ENCODE measurements around the gene SCN7A. TPM values are rescaled to one million over a fixed set of nuclear protein-coding genes. Genes with fewer than 3 reads are reported as not detected.

SCN7A gene
- total RNA-seq, 1 experiment from 2014 or later = 0.17 TPM

- H3K27me3 Mint-ChIP-seq (ENCODE audit: low read depth) = no peaks in the 10 kb centered on the region; the same call in 1 of the 2 replicates
- peaks cover 8% of the 10 kb centered on the region for H3K4me1 Mint-ChIP-seq
- H3K27ac Mint-ChIP-seq = no peak overlapping the region
- no peak overlapping the region for H3K4me3 Mint-ChIP-seq
- no peak for DNase-seq (ENCODE audit: low spot score)
- H3K36me3 Mint-ChIP-seq = peaks cover 15% of the 10 kb centered on the region
- ChIA-PET POLR2A (no interaction called here), CTCF (no interaction called here)
- no peak for TF ChIP-seq ZNF671 (CRISPR knock-in tag; IDR thresholded peaks at IDR 0.05)
- no peak for TF ChIP-seq ZNF121 (CRISPR knock-in tag; IDR thresholded peaks at IDR 0.05)
- no peak for TF ChIP-seq USF2 (CRISPR knock-in tag; IDR thresholded peaks at IDR 0.05)
- TF ChIP-seq ZNF317 (CRISPR knock-in tag; IDR thresholded peaks at IDR 0.05; ENCODE audit: borderline replicate concordance, low read depth) = no peak
- TF ChIP-seq ZNF423 (CRISPR knock-in tag; IDR thresholded peaks at IDR 0.05) = no peak
- TF ChIP-seq SMAD3 (CRISPR knock-in tag; IDR thresholded peaks at IDR 0.05; ENCODE audit: borderline replicate concordance) = no peak
- no peak for TF ChIP-seq SMAD4 (CRISPR knock-in tag; IDR thresholded peaks at IDR 0.05)
- TF ChIP-seq ERG (CRISPR knock-in tag; IDR thresholded peaks at IDR 0.05) = no peak
- TF ChIP-seq CBFB (CRISPR knock-in tag; IDR thresholded peaks at IDR 0.05; ENCODE audit: low read depth) = no peak
- TF ChIP-seq HMGA2 (CRISPR knock-in tag; IDR thresholded peaks at IDR 0.05) = no peak
- no peak for TF ChIP-seq SP1 (CRISPR knock-in tag; conservative IDR thresholded peaks at IDR 0.05)
- no peak for TF ChIP-seq NR1H2 (CRISPR knock-in tag; IDR thresholded peaks at IDR 0.05)
- TF ChIP-seq NR2C2 (CRISPR knock-in tag; IDR thresholded peaks at IDR 0.05) = no peak
- TF ChIP-seq CDX4 (CRISPR knock-in tag; IDR thresholded peaks at IDR 0.05; ENCODE audit: borderline replicate concordance) = no peak
- TF ChIP-seq ETV6 (CRISPR knock-in tag; IDR thresholded peaks at IDR 0.05) = no peak
- ATAC-seq = no peak
- peaks cover 22% of the 10 kb centered on the region for H3K9me3 Mint-ChIP-seq
These were observed 57.1 kb downstream of the SCN7A start for GRCh38 chr2:166436976-166437375.

- ChIA-PET POLR2A (no interaction called here), CTCF (no interaction called here)
- no peaks in the 10 kb centered on the region; the same call in 1 of the 2 replicates for H3K27me3 Mint-ChIP-seq (ENCODE audit: low read depth)
- DNase-seq (ENCODE audit: low spot score) (no peak), ATAC-seq (peak; percentile 80)
- peaks cover 22% of the 10 kb centered on the region for H3K9me3 Mint-ChIP-seq
- H3K4me3 Mint-ChIP-seq = peak overlapping the region; percentile 7; the same call in 1 of the 2 replicates
- H3K4me1 Mint-ChIP-seq = peaks cover 8% of the 10 kb centered on the region
- TF ChIP-seq ZNF138 (CRISPR knock-in tag; conservative IDR thresholded peaks at IDR 0.05) (no peak), EMX1 (CRISPR knock-in tag; IDR thresholded peaks at IDR 0.05) (no peak), PRDM15 (CRISPR knock-in tag; IDR thresholded peaks at IDR 0.05) (peak; percentile 74)
- H3K36me3 Mint-ChIP-seq = peaks cover 15% of the 10 kb centered on the region
- H3K27ac Mint-ChIP-seq = peak overlapping the region; percentile 26
These were observed 57.9 kb downstream of the SCN7A start for GRCh38 chr2:166436189-166436588.

DNA sequence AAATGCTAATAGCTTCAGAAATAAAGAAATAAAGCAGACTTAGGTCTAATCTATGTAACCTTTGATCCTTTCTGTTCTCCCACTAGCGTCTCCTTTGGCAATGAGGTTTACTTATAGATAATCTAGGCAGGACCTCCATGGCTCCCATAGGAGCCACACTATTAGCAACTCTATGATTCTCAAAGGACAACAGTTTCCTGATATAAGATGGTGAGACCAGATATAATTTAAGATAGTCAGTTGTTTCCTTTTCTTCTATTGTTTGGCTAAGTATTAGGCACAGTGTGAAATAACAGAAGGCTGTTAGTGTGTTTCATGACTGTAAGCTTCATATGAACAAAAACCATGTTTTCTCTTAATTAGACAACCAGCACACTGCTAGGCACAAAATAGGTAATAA lies 59.6 kb downstream of the SCN7A start:
- H3K36me3 Mint-ChIP-seq = peaks cover 15% of the 10 kb centered on the region
- H3K4me1 Mint-ChIP-seq = peaks cover 8% of the 10 kb centered on the region
- no peak overlapping the region for H3K4me3 Mint-ChIP-seq
- POLR2A ChIA-PET = no interaction called here
- ATAC-seq (no peak), DNase-seq (ENCODE audit: low spot score) (no peak)
- no peak overlapping the region for H3K27ac Mint-ChIP-seq
- peaks cover 22% of the 10 kb centered on the region for H3K9me3 Mint-ChIP-seq
- CTCF ChIA-PET = no interaction called here
- H3K27me3 Mint-ChIP-seq (ENCODE audit: low read depth) = no peaks in the 10 kb centered on the region; the same call in 1 of the 2 replicates
- TF ChIP-seq TP53 (CRISPR knock-in tag; IDR thresholded peaks at IDR 0.05) (no peak), JAZF1 (CRISPR knock-in tag; IDR thresholded peaks at IDR 0.05) (no peak)
- TF ChIP-seq, protein P1, sequence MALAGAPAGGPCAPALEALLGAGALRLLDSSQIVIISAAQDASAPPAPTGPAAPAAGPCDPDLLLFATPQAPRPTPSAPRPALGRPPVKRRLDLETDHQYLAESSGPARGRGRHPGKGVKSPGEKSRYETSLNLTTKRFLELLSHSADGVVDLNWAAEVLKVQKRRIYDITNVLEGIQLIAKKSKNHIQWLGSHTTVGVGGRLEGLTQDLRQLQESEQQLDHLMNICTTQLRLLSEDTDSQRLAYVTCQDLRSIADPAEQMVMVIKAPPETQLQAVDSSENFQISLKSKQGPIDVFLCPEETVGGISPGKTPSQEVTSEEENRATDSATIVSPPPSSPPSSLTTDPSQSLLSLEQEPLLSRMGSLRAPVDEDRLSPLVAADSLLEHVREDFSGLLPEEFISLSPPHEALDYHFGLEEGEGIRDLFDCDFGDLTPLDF (CRISPR knock-in tag; IDR thresholded peaks at IDR 0.05) = no peak

All from WTC11 (cell line).